GM19099 (cell line): Measurements from ENCODE around the gene ABTB2.

Experiments
- POLR2A ChIP-seq: IDR thresholded peaks from 3 replicates; pipeline ENCODE4 v1.6.1; 2011; ENCODE audit warnings: low read depth; ENCODE audit not compliant: insufficient read length; ENCODE audit errors: extremely low read depth

Gene ABTB2

DNA sequence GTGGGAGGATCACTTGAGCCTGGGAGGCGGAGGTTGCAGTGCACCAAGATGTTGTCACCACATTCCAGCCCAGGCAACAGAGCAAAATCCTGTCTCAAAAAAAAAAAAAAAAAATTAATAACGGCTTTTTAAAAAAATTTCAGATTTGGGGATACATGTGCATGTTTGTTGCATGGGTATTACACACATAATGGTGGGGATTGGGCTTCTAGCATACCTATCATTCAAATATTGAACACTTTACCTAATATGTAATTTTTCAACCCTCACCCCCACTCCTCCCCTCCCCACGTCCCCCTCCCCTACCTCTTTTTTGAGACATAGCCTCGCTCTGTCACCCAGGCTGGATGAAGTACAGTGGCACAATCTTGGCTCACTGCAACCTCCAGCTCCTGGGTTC, 40.1 kb downstream of the ABTB2 start:
- no peak for TF ChIP-seq POLR2A

DNA sequence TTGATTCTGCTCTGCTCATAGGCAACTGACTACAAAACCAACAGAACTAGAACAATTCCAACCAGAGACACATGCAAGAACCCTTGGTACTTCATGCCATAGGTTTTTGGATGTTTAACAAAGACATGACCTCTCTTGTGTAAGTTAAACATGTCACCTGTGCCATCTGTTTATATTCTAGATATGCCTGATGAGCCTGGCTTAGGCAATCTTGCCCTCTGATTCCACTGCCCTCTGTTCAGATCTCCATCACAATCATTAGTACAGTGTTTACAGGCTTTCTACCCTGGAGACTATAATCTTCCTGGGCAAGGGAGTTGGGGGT, 40.8 kb downstream of the ABTB2 start:
- no peak for TF ChIP-seq POLR2A

DNA sequence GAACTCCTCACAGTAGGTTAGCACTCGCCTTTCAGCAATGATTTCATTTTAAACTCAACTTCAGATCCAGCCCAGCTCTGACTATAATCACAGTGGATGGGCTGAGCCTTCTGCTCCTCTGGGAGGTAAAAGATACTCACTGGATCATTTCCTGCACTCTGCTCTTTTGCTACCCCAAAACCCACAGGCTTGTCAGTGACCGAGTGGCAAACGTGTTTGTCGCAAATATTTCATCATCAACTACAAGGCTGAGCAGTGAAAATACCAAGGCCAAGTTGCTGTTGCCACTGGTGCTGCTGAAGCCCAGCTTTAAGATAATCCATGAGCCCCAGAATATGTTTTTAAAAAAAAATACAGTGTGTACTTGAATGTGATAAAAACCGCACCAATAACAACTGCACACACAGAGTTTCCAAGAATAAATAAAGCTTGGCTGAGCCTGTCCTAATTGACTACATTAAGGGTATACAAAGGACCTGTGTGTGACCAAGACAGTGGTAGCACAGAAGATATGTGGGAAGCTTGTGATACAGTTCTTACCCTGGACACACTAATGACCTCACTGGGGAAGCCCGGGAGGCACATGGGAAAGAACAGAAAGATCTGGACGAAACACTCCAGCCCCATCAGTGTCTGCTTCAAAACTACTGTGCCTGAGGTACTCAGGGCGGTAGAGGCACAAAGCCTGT, 41.3 kb downstream of the ABTB2 start:
- TF ChIP-seq POLR2A = no peak

DNA sequence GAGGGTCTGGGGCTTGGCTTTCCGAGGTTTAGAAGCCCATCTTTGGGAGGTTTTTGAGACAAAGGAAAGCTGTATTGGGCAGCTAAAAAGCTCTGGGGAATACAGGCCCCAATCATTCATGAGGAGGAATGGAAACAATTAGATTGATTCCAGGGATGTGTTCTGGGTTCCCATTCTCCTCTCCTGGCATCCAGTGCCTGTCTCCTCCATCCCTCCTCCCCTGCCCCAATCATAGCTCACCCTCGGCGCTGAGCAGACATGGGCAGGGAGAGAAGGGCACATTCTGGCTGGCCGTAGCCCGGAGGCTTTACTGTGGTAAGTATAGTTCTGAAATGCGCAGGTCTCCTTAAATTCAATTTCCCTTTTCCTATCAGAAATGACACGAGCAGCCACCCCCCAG, 42.4 kb downstream of the ABTB2 start:
- TF ChIP-seq POLR2A = no peak

DNA sequence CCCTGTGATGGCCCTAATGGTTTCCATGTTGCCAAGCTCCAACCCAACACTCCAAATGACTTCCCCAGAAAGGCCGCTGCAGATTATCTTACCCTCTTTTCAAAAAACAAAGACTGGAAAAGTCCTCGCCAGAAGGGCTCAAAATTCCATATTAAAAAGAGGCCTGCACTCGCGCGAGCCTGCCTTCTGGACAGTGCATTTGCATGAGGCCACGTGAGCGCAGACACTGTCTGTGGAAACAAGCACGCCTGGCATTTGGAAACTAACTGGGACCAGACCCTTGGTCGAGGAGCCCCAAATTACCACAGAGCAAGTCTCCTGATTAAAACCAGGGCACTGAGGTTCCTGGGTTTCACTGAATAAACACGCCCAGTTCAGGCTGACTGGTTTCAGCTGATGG, 42.9 kb downstream of the ABTB2 start:
- TF ChIP-seq POLR2A = no peak

DNA sequence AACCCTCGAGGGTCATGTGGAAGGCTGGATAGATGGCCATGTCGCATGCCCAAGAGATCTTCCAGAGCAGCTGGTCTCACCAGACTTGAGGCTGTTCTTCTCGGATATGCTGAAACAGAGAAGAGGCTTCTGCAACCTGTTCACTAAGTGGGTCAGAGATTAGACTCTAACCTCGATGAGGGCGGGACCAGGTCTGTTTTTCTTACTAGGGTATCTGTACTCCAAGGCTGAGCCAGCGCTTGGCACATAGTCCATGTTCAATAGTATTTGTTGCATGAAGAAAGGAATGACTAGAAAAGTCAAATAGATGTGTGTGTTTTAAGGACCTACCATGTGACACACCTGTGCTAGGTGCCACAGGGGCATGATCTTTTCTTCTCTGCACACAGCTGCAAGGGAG, 43.6 kb downstream of the ABTB2 start:
- no peak for TF ChIP-seq POLR2A

DNA sequence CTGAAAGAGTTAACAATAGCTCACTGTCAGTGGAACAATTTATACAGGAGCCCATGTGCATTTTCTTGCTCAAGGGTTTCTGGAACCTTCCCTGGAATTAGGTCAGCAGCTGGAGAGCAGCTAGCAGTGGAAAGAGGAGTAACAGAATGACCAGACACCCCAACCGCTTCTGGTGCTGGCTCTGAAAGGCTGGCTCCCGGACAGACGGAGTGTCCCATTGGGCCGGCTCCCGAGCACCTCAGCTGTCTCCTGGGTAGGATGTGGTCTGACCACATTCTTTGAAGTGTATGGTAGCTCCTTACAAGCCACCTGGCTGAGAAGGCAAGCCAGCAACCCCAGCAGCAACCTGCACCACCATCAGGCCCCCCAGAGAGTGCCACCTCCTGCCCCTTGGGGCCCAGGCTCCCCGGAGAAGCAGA, 44.7 kb downstream of the ABTB2 start:
- TF ChIP-seq POLR2A = no peak

DNA sequence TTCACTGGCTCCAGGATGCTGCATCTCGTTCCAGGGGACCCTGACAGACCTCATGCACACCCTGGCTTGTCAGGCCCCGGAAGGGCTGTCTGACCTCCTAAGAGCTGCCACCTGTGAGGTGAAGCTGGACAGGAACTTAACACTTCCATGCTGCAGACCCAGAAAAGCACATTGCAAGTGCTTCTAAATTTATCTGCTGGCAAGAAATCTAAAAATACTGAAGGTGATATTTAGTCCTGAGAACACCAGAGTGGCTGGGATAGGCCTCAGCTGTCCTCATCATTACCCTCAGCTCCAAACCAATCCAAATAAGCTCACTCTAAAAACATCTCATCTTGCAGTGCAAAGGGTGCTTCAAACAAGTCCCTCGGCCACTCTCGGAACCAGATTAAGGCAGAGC, 46.7 kb downstream of the ABTB2 start:
- no peak for TF ChIP-seq POLR2A

DNA sequence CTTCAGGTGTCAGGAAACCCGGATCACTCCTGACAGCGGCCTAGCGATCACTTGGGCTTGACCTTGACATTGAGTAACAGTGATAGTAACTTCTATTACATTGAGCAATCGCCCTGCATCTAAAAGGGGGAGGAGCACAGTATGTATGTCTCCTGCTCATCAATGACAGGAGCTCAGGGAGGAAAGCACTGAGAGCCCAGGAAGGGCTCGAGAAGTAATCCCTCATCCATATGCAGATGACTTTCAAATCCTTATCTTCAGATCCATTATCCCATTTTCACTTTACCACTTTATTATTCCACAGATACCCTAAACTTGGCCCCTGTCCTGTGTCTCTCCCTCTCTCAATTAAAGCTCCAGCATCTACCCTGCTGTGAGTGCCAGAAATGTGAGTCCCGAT, 47.8 kb downstream of the ABTB2 start:
- no peak for TF ChIP-seq POLR2A

DNA sequence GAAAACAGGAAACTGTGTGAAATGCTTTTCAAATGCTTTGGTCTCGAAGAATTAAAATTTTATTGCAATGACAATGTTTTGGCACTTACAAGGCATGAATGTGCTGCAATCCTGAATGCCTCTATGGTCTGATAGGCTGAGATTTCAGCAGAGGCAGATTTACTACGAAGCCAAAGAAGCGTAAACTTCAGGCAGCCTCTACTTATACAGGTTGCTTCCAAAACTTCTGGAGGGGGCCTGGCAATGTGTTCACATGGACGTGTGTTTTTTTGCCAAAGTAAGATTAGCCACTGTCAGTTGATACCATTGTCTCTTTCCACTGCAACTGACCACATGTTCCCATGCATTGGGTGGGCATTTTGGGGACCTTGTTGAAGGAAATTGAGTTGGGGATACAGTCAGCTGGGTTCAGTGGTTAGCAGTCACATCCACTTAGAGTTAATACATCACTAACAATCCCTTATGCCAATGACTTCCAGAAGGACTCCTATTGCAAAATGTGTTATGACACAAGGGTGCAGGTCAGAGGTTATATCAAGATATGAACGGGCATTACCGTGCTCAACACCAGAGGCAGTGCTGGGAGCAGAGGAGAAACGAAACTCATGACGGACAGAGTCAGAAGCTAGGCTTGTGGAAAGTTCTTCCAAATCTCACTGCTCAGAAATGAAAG, 48.8 kb downstream of the ABTB2 start:
- TF ChIP-seq POLR2A = no peak

DNA sequence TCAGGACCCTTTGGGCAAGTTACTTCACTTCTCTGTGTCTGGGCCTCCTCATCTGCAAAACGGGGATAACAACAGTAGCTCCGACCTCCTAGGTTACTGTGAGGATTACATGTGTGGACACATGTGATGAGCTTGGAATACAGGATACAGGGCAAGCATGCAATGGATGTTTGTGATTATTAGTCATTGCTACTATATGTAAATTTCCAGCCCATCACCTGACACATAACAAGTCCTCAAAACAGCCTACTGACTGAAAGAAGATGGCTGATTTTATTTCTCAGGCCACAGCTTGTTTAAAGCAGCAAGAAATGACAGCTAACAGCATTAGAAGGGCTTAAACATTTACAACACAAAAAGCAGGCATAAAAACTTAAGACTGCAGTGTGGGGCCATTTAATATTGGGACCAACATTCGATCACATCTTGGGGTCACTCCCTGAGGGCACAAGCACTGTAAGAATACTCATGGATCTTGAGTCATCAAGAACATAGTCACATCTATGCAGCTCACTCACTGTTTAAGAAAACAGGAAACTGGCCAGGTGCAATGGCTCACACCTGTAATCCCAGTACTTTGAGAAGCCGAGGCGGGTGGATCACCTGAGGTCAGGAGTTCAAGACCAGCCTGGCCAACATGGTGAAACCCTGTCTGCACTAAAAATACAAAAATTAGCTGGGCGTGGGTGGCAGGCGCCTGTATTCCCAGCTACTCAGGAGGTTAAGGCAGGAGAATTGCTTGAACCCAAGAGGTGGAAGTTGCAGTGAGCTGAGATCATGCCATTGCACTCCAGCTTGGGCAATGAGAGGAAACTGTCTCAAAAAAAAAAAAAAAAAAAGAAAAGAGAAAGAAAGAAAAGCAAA, 49.5 kb downstream of the ABTB2 start:
- TF ChIP-seq POLR2A = no peak

DNA sequence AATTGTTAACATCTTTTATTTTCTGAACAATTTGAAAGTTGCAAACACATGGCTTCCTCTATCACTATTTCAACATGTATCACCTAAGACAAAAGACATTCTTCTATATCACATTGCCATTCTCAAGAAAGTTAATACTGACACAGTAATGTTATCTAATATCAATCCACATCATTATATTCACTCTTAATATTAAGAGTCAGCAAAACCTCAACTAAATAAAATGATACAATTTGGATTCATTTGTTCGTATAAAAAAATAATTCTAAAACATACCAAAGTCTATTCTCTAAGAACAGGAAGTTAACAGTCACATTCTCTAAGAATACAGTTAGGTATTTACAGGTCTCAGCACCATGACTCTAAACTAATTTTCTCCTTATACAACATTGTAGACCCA, 52.0 kb downstream of the ABTB2 start:
- TF ChIP-seq POLR2A = no peak

DNA sequence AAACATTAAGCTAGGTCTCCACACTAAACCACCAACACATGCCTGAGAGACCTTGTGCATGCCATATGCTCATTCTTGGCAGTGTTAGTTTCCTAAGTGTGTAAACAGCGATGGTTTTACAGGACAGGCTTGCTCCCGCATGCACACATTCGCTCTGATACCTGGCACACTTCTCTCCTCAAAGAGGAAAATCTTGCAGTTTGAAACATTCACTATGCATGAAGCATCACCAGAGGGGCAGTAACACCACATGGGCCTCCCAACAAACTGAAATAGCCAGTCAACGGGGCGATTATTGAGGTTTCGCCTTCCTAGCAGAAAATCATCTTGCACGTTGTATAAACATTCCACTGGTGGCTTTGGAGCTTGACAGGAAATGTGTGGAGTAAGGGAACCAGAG, 52.6 kb downstream of the ABTB2 start:
- no peak for TF ChIP-seq POLR2A

DNA sequence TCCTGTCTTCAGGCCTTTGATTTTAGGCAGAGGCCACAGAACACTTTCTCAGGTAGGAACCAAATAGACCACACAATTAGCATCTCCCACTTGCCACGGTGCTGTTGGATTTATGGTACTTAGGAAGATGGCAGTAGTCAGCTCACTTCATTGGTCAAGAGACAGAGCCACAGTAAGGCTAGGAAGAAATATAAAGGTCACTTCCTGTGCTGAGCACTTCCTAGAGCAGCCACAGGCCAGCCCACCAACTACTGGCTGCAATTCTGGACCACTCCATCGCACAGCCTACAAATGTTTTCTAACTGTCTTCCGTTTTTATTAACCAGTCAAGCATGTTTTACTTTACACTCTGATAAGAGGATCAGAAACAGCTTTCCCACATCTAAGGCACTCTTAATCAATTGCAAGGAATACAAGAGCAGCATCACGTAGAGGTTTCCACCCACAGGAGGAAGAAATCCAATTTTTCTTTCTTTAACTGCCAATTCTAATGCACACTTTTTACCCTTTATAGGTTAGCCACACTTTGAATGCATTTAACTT, 54.7 kb downstream of the ABTB2 start:
- no peak for TF ChIP-seq POLR2A

DNA sequence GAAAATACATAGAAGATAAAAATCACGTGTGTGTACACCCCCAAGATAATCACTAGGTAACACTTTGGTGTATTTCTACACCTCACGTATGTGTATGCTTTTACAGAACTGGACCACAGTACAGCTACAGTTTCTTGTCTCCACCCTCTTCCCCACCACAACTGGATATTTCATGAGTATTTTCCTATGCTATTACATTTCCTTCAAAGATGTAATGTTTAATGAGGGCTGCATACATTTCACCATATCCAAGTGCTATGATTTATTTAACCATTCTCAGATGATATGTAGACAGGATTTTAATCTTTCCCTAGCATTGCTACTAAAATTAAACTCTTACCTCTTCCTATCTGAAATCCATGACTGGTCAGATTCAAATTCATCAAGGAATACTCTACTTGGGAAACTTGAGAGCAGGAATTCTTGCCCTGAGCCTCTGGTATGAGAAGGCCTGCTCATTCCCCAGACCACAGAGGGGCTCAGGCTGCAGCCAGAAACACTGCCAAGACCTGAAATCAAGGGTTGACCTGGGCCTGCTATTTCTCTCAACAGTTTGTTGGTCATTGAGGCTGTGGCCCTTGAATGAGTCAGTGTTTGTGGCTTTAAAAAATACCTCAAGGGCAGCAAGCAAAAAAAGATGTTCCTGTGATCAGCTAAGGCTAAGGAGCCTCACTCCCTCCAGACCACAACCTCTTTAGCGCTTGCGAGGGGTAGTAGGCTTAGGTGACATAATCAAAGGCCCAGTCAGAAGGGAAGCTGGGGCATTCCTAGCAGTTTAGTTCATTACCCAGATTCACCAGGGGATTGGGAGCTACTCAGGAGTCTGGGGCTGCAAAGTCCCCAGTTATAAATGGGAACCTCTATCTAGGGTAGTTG, 55.5 kb downstream of the ABTB2 start:
- no peak for TF ChIP-seq POLR2A

DNA sequence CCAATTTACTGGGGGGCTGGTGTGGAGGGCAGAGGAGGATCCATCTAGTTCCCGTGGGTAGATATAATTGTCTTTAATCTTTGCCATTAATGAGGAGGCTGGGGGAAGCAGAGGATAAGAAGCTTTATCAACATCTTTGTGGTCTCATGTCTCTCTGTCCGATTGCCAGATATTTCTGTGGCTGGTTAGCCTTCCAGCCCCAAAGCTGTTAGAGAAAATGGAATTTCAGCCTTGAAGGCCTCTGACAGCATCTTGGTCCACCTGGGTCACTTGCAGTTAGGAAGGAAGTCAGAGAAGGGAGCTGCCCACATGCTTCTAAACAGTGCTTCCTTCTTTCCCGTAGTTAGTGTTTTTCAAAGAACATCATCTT, 56.9 kb downstream of the ABTB2 start:
- TF ChIP-seq POLR2A = no peak
